Measurements from ENCODE around the gene RABAC1. TPM values are rescaled to one million over a fixed set of nuclear protein-coding genes. Genes with fewer than 3 reads are reported as not detected.

Gene RABAC1
- total and polyA plus RNA-seq, 9 of the 15 experiments (the other 6 are each of a cell fraction or from before 2014, with no cell fraction given) = 2.4 to 28.1 (median 9.3) TPM

DNA sequence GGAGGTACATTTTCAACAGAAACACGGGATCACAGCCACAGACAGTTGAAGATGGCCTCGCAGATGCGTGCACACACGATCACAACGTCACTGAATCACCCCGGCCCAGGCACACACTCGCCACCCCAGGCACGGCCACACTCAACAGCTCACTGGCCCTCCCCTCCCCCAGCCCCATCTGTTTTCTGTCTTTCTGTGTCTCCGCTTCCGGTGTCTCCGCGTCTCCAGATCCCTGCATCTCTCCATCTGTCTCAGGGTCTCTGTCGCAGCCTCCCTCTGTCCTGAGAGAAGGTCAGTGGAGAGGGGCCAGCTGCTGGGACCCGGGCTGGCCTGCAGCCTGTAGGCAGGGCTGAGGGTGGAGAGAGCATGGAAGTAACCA lies 38.7 kb upstream of the RABAC1 start:
- TF ChIP-seq RAD51 (IDR thresholded peaks at IDR 0.05; ENCODE audit: borderline replicate concordance, low read depth) (no peak), REST (IDR thresholded peaks at IDR 0.05; ENCODE audit: borderline replicate concordance) (no peak), REST (CRISPR knock-in tag; IDR thresholded peaks at IDR 0.05; ENCODE audit: low read depth) (0 out of 2 replicates have a peak, but pooled peaks have one; percentile 14), CTCFL (IDR thresholded peaks at IDR 0.05; ENCODE audit: borderline replicate concordance, insufficient read depth, low read depth, low read length, poor library complexity, severe bottlenecking) (no peak), SMARCC2 (IDR thresholded peaks at IDR 0.05; ENCODE audit: low read depth) (no peak), BRD4 (IDR thresholded peaks at IDR 0.05) (no peak), KAT2B (IDR thresholded peaks at IDR 0.05; ENCODE audit: low read depth, low read length) (no peak)
- in situ Hi-C loops (cut with MboI) (no loop called here), intact Hi-C loops (cut with micrococcal nuclease) (loop anchor here (1.0 kb wide), 1 partner anchor 25 kb away; no protein-coding TSS in a partner anchor)
- POLR2A ChIA-PET = interaction anchor here (1.0 to 2.0 kb wide), 2 partner anchors 10 to 135 kb away, joined by 3 to 5 read pairs; no protein-coding TSS in a partner anchor
- H4K20me1 ChIP-seq (replicated peaks; ENCODE audit: control insufficient read depth, insufficient read depth, low read length) = peaks cover 8% of the 10 kb centered on the region; the same call in 1 of the 2 replicates
- H3K27me3 ChIP-seq (ENCODE audit: control insufficient read depth in 2 of 2, insufficient read depth in 2 of 2, low read length in 2 of 2) = peaks cover 15 to 69% of the 10 kb centered on the region in 2 experiments
- BruUV-seq (replicated peaks) = no TSS peak
- H2AFZ ChIP-seq (ENCODE audit: low read depth, low read length) = no peak overlapping the region
- no peak overlapping the region for H3K9ac ChIP-seq (ENCODE audit: insufficient read depth in 1 of 2, low read depth in 2 of 2, low read length in 2 of 2)
- DNase-seq (ENCODE audit: extremely low read depth in 1 of 4, low spot score in 3 of 4) (no peak), ATAC-seq (no peak), FAIRE-seq (no peak)
- no peaks in the 10 kb centered on the region for H3K9me3 ChIP-seq (replicated peaks; ENCODE audit: control insufficient read depth, insufficient read depth, low read depth, low read length)
- 3% methylated on average over 14 of the region's 14 CpGs for WGBS (ENCODE audit: insufficient coverage, low coverage, missing lambda C conversion rate)
- H3K36me3 ChIP-seq (ENCODE audit: control insufficient read depth, insufficient read depth, low read length) = no peaks in the 10 kb centered on the region
- H3K4me1 ChIP-seq (replicated peaks in 1 of 2; ENCODE audit: control insufficient read depth in 2 of 2, insufficient read depth in 2 of 2, low read length in 2 of 2) = peaks cover 0 to 33% of the 10 kb centered on the region in 2 experiments; a peak in 2 of 5 replicates
- no peaks in the 10 kb centered on the region for H3K79me2 ChIP-seq (ENCODE audit: control insufficient read depth, insufficient read depth, low read length)
- no peaks in the 10 kb centered on the region for H3K9me1 ChIP-seq (ENCODE audit: control insufficient read depth, insufficient read depth, low read length)
- no peak overlapping the region for H3K27ac ChIP-seq (ENCODE audit: extremely low read depth, low read depth, low read length)
- CTCF ChIA-PET (ENCODE audit: low intra/inter-chr PET ratio) = no interaction called here
- no peak overlapping the region for H3K4me2 ChIP-seq (ENCODE audit: insufficient read depth, low read length)
- H3K4me3 ChIP-seq = no peak overlapping the region
